Endodermal cell (in vitro differentiated cells): ENCODE data around the gene B4GALT3. TPM values are rescaled to one million over a fixed set of nuclear protein-coding genes. Genes with fewer than 3 reads are reported as not detected.

Source experiments
- DNase-seq: peaks from one replicate; pipeline ENCODE4 v3.0.0-alpha.2; 2017
- H3K27ac ChIP-seq: 2 replicates; pipeline ENCODE4 v1.5.1; 2013; ENCODE audit warnings: mild to moderate bottlenecking, low read depth, low read length, moderate library complexity
- H3K27me3 ChIP-seq: 2 replicates; pipeline ENCODE4 v1.6.1; 2013; ENCODE audit warnings: mild to moderate bottlenecking, low read length, moderate library complexity; ENCODE audit not compliant: insufficient read depth, control insufficient read depth, poor library complexity, severe bottlenecking
- H3K36me3 ChIP-seq: 2 replicates; pipeline ENCODE4 v1.7.0; 2013; ENCODE audit warnings: mild to moderate bottlenecking, low read length, moderate library complexity; ENCODE audit not compliant: control insufficient read depth, insufficient read depth
- H3K4me1 ChIP-seq: one replicate; pipeline ENCODE4 v1.7.0; 2013; ENCODE audit warnings: low read length; ENCODE audit not compliant: control insufficient read depth, insufficient read depth
- H3K4me3 ChIP-seq: 2 replicates; pipeline ENCODE4 v1.5.1; 2013; ENCODE audit warnings: mild to moderate bottlenecking, low read length, moderate library complexity
- H3K9ac ChIP-seq: 2 replicates; pipeline ENCODE4 v1.6.1; 2013; ENCODE audit warnings: mild to moderate bottlenecking, low read length, moderate library complexity; ENCODE audit not compliant: poor library complexity, severe bottlenecking; ENCODE audit errors: extremely low read depth
- H3K9me3 ChIP-seq: 2 replicates; pipeline ENCODE4 v1.6.1; 2013; ENCODE audit warnings: mild to moderate bottlenecking, low read length, moderate library complexity; ENCODE audit not compliant: control insufficient read depth
- H3K27ac Mint-ChIP-seq: 2 replicates; pipeline ENCODE4 v1.8.0; 2020; ENCODE audit warnings: mixed read lengths
- H3K27me3 Mint-ChIP-seq: 2 replicates; pipeline ENCODE4 v1.8.0; 2021; ENCODE audit warnings: mild to moderate bottlenecking, mixed read lengths; ENCODE audit not compliant: insufficient read depth
- H3K36me3 Mint-ChIP-seq: 2 replicates; pipeline ENCODE4 v1.8.0; 2020; ENCODE audit warnings: low read depth, mixed read lengths
- H3K4me1 Mint-ChIP-seq: 2 replicates; pipeline ENCODE4 v1.8.0; 2020; ENCODE audit warnings: mixed read lengths
- H3K4me3 Mint-ChIP-seq: 2 replicates; pipeline ENCODE4 v1.8.0; 2020; ENCODE audit warnings: mild to moderate bottlenecking, moderate library complexity, mixed read lengths
- H3K9me3 Mint-ChIP-seq: 2 replicates; pipeline ENCODE4 v1.8.0; 2020; ENCODE audit warnings: mild to moderate bottlenecking, mixed read lengths
- CTCF ChIP-seq: fragments of 200-600 bp; sonication (generic); conservative IDR thresholded peaks from 2 replicates; pipeline ENCODE4 v1.5.0; 2021; ENCODE audit warnings: antibody characterized with exemption, mild to moderate bottlenecking
- WGBS, 2 experiments: methylation state at CpG; one replicate each; pipeline versions ENCODE4 v1.1.5 to v1.1.7; 2013; ENCODE audit warnings: missing lambda C conversion rate in 2 of 2, mixed read lengths in 1 of 2; ENCODE audit not compliant: insufficient coverage in 1 of 2, insufficient read length in 1 of 2; 5-methylcytosine and 5-hydroxymethylcytosine counted together
- total RNA-seq, 2 donors: library from RNA; stranded (reverse); fragmentation: NEBNext Ultra II Directional in 1 of 2; extraction: Animal tissue kit (Norgen Biotek cat#: 25700) in 1 of 2; gene quantifications; 2 replicates in 1 of 2; 3 replicates in 1 of 2; pipeline ENCODE4 v1.2.1, GENCODE V29; 2021

Gene B4GALT3
- total RNA-seq, 2 donors from 2014 or later = 30.4 to 37.9 TPM

- DNase-seq = no peak
- Mint-ChIP-seq H3K27ac (no peak overlapping the region), H3K9me3 (no peaks in the 10 kb centered on the region), H3K27me3 (no peaks in the 10 kb centered on the region), H3K36me3 (no peaks in the 10 kb centered on the region), H3K4me1 (peaks cover 4% of the 10 kb centered on the region), H3K4me3 (no peak overlapping the region)
- no peak for TF ChIP-seq CTCF
- Histone ChIP-seq H3K36me3 (no peaks in the 10 kb centered on the region), H3K27ac (no peak overlapping the region), H3K4me3 (no peak overlapping the region), H3K27me3 (no peaks in the 10 kb centered on the region), H3K4me1 (no peaks in the 10 kb centered on the region), H3K9me3 (no peaks in the 10 kb centered on the region), H3K9ac (no peak overlapping the region)
- WGBS, 2 experiments = 96 to 98% methylated on average over 3 to 6 of the region's 6 CpGs
Observed at GRCh38 chr1:161188381-161188780, 11.1 kb upstream of the B4GALT3 start.

GRCh38 chr1:161187311-161187710 is 10.0 kb upstream of the B4GALT3 start:
- no peaks in the 10 kb centered on the region for H3K9me3 ChIP-seq
- DNase-seq = no peak
- H3K27ac Mint-ChIP-seq = no peak overlapping the region
- no peak overlapping the region for H3K4me3 ChIP-seq
- no peaks in the 10 kb centered on the region for H3K27me3 Mint-ChIP-seq
- H3K36me3 ChIP-seq = no peaks in the 10 kb centered on the region
- H3K36me3 Mint-ChIP-seq = no peaks in the 10 kb centered on the region
- H3K9me3 Mint-ChIP-seq = no peaks in the 10 kb centered on the region
- no peak overlapping the region for H3K4me3 Mint-ChIP-seq
- no peak overlapping the region for H3K27ac ChIP-seq
- H3K27me3 ChIP-seq = no peaks in the 10 kb centered on the region
- no peak for TF ChIP-seq CTCF
- H3K9ac ChIP-seq = no peak overlapping the region
- no peaks in the 10 kb centered on the region for H3K4me1 ChIP-seq
- WGBS, 2 experiments = 88 to 100% methylated on average over 3 of the region's 3 CpGs
- H3K4me1 Mint-ChIP-seq = peaks cover 3% of the 10 kb centered on the region

- 88 to 100% methylated on average over 1 to 2 of the region's 2 CpGs for WGBS, 2 experiments
- Histone ChIP-seq H3K9ac (no peak overlapping the region), H3K4me3 (no peak overlapping the region), H3K4me1 (no peaks in the 10 kb centered on the region), H3K36me3 (no peaks in the 10 kb centered on the region), H3K27ac (no peak overlapping the region), H3K9me3 (no peaks in the 10 kb centered on the region), H3K27me3 (no peaks in the 10 kb centered on the region)
- H3K36me3 Mint-ChIP-seq = no peaks in the 10 kb centered on the region
- no peak overlapping the region for H3K4me3 Mint-ChIP-seq
- H3K4me1 Mint-ChIP-seq = no peaks in the 10 kb centered on the region
- DNase-seq = no peak
- TF ChIP-seq CTCF = no peak
- no peaks in the 10 kb centered on the region for H3K9me3 Mint-ChIP-seq
- H3K27ac Mint-ChIP-seq = no peak overlapping the region
- no peaks in the 10 kb centered on the region for H3K27me3 Mint-ChIP-seq
Observed at GRCh38 chr1:161185732-161186311, 8.5 kb upstream of the B4GALT3 start.
